Measurements from ENCODE around the gene GPS1. TPM values are rescaled to one million over a fixed set of nuclear protein-coding genes. Genes with fewer than 3 reads are reported as not detected.

GPS1 gene
- total RNA-seq, 2 donors from 2014 or later = 54.6 to 62.7 TPM

GRCh38 chr17:82013341-82013740 is 38.4 kb upstream of the GPS1 start:
- intact Hi-C loops (cut with DNase I) = no loop called here
- no peak for DNase-seq (ENCODE audit: low spot score)

- intact Hi-C loops (cut with DNase I) = no loop called here
- DNase-seq (ENCODE audit: low spot score) = no peak
These were observed 37.9 kb upstream of the GPS1 start for GRCh38 chr17:82013772-82014321.

GRCh38 chr17:82014432-82014831 is 37.3 kb upstream of the GPS1 start:
- intact Hi-C loops (cut with DNase I) = no loop called here
- DNase-seq (ENCODE audit: low spot score) = no peak

- no peak for DNase-seq (ENCODE audit: low spot score)
- intact Hi-C loops (cut with DNase I) = no loop called here
These were observed 36.8 kb upstream of the GPS1 start for GRCh38 chr17:82014971-82015310.

GRCh38 chr17:82015311-82015971 is 36.3 kb upstream of the GPS1 start:
- intact Hi-C loops (cut with DNase I) = no loop called here
- DNase-seq (ENCODE audit: low spot score) = no peak

GRCh38 chr17:82016061-82016874 is 35.4 kb upstream of the GPS1 start:
- intact Hi-C loops (cut with DNase I) = no loop called here
- DNase-seq (ENCODE audit: low spot score) = no peak

GRCh38 chr17:82016875-82017459 is 34.7 kb upstream of the GPS1 start:
- DNase-seq (ENCODE audit: low spot score) = no peak
- intact Hi-C loops (cut with DNase I) = no loop called here

GRCh38 chr17:82017612-82018151 is 34.0 kb upstream of the GPS1 start:
- no peak for DNase-seq (ENCODE audit: low spot score)
- intact Hi-C loops (cut with DNase I) = no loop called here

- intact Hi-C loops (cut with DNase I) = no loop called here
- no peak for DNase-seq (ENCODE audit: low spot score)
These were observed 33.3 kb upstream of the GPS1 start for GRCh38 chr17:82018152-82018988.

GRCh38 chr17:82018989-82019689 is 32.6 kb upstream of the GPS1 start:
- intact Hi-C loops (cut with DNase I) = no loop called here
- DNase-seq (ENCODE audit: low spot score) = no peak

GRCh38 chr17:82019690-82020571 is 31.8 kb upstream of the GPS1 start:
- DNase-seq (ENCODE audit: low spot score) = no peak
- intact Hi-C loops (cut with DNase I) = loop anchor here (1.0 to 2.0 kb wide), 2 partner anchors 60 to 61 kb away; no protein-coding TSS in a partner anchor

GRCh38 chr17:82020572-82021106 is 31.1 kb upstream of the GPS1 start:
- intact Hi-C loops (cut with DNase I) = loop anchor here (1.0 to 2.0 kb wide), 2 partner anchors 60 to 62 kb away; no protein-coding TSS in a partner anchor
- no peak for DNase-seq (ENCODE audit: low spot score)

- DNase-seq (ENCODE audit: low spot score) = no peak
- intact Hi-C loops (cut with DNase I) = loop anchor here in 1 of 2 donors (2.0 kb wide), 1 partner anchor 63 kb away; no protein-coding TSS in a partner anchor
These were observed 30.4 kb upstream of the GPS1 start for GRCh38 chr17:82021107-82021899.

GRCh38 chr17:82021900-82022309 is 29.8 kb upstream of the GPS1 start:
- no peak for DNase-seq (ENCODE audit: low spot score)
- intact Hi-C loops (cut with DNase I) = loop anchor here in 1 of 2 donors (2.0 kb wide), 1 partner anchor 63 kb away; no protein-coding TSS in a partner anchor

GRCh38 chr17:82022310-82022980 is 29.3 kb upstream of the GPS1 start, which contains the start of gene CENPX:
Gene CENPX, minus strand, starts transcription at chr17:82022878. Its CDS starts 17 bp downstream, at chr17:82022861.
- DNase-seq (ENCODE audit: low spot score) = no peak
- intact Hi-C loops (cut with DNase I) = no loop called here

All from posterior vena cava (tissue), 2 donors.